Activated T-helper 1 cell treated with anti-CD3 and anti-CD28 coated beads, Interleukin-12 subunit alpha, Interleukin-12 subunit beta, Interleukin-2, Interleukin-4 antibody, amounts not matched to agents 30 ng/mL and 10 ng/mL and 1 ng/mL, durations not matched to agents 14 hours and 24 hours and 36 hours (primary cell): ENCODE data around the gene TRIM45. TPM values are rescaled to one million over a fixed set of nuclear protein-coding genes. Genes with fewer than 3 reads are reported as not detected.
"Not testable (repeated sequence)": the region's sequence is repeated elsewhere in the genome, so short reads cannot be mapped to it uniquely, and the experiment has no call there.

ENCODE experiments used
- DNase-seq: peaks from one replicate; pipeline ENCODE4 v3.0.0; 2021; ENCODE audit warnings: low spot score
- H3K27ac Mint-ChIP-seq: one replicate; pipeline ENCODE4 v1.8.0; 2021; ENCODE audit warnings: mild to moderate bottlenecking, mixed read lengths
- H3K27me3 Mint-ChIP-seq: one replicate; pipeline ENCODE4 v1.8.0; 2022; ENCODE audit warnings: mild to moderate bottlenecking, moderate library complexity, mixed read lengths; ENCODE audit not compliant: insufficient read depth
- H3K36me3 Mint-ChIP-seq: one replicate; pipeline ENCODE4 v1.8.0; 2021; ENCODE audit warnings: low read depth, mixed read lengths
- H3K4me1 Mint-ChIP-seq: one replicate; pipeline ENCODE4 v1.8.0; 2021; ENCODE audit warnings: low read depth, mixed read lengths
- H3K4me3 Mint-ChIP-seq: one replicate; pipeline ENCODE4 v1.8.0; 2021; ENCODE audit warnings: mild to moderate bottlenecking, moderate library complexity, mixed read lengths
- H3K9me3 Mint-ChIP-seq: one replicate; pipeline ENCODE4 v1.8.0; 2021; ENCODE audit warnings: mixed read lengths
- intact Hi-C: fragments of 100-400 bp; cut with micrococcal nuclease; formaldehyde crosslinking; loops from one replicate; pipeline ENCODE4 v1.15.1; 2024
- total RNA-seq: library from RNA; stranded (reverse); gene quantifications from 2 replicates; pipeline ENCODE4 v1.2.3, GENCODE V29; 2022

Gene TRIM45, protein sequence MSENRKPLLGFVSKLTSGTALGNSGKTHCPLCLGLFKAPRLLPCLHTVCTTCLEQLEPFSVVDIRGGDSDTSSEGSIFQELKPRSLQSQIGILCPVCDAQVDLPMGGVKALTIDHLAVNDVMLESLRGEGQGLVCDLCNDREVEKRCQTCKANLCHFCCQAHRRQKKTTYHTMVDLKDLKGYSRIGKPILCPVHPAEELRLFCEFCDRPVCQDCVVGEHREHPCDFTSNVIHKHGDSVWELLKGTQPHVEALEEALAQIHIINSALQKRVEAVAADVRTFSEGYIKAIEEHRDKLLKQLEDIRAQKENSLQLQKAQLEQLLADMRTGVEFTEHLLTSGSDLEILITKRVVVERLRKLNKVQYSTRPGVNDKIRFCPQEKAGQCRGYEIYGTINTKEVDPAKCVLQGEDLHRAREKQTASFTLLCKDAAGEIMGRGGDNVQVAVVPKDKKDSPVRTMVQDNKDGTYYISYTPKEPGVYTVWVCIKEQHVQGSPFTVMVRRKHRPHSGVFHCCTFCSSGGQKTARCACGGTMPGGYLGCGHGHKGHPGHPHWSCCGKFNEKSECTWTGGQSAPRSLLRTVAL
- total RNA-seq = 1.1 and 1.3 TPM in 2 replicates

- no peaks in the 10 kb centered on the region for H3K36me3 Mint-ChIP-seq
- peaks cover 7% of the 10 kb centered on the region for H3K27me3 Mint-ChIP-seq
- peak; percentile 79 for DNase-seq
- intact Hi-C loops = loop anchor here (1.0 to 10.0 kb wide), 8 partner anchors 27 to 967 kb away; partner anchors contain the start of gene CD58
- peak within 1 kb of the TSS; percentile 46 for H3K27ac Mint-ChIP-seq
- H3K4me3 Mint-ChIP-seq = peak within 1 kb of the TSS; percentile 84
- H3K9me3 Mint-ChIP-seq = no peaks in the 10 kb centered on the region
- peaks cover 7% of the 10 kb centered on the region for H3K4me1 Mint-ChIP-seq
Measured at GRCh38 chr1:117121589-117122329, at the start of gene TRIM45. Gene TRIM45 (minus strand): TSS chr1:117121749. CDS start chr1:117121201, 548 bp downstream.

- intact Hi-C loops = no loop called here
- no peak overlapping the region for H3K27ac Mint-ChIP-seq
- peaks cover 2% of the 10 kb centered on the region for H3K27me3 Mint-ChIP-seq
- H3K4me3 Mint-ChIP-seq = no peak overlapping the region
- H3K36me3 Mint-ChIP-seq = no peaks in the 10 kb centered on the region
- no peak for DNase-seq
- H3K4me1 Mint-ChIP-seq = no peaks in the 10 kb centered on the region
- no peaks in the 10 kb centered on the region for H3K9me3 Mint-ChIP-seq
Measured at GRCh38 chr1:117169871-117170596, 48.5 kb upstream of the TRIM45 start.

GRCh38 chr1:117167402-117167801 is 45.9 kb upstream of the TRIM45 start:
- intact Hi-C loops = no loop called here
- Mint-ChIP-seq H3K27ac (no peak overlapping the region), H3K4me1 (no peaks in the 10 kb centered on the region), H3K9me3 (no peaks in the 10 kb centered on the region), H3K36me3 (no peaks in the 10 kb centered on the region), H3K27me3 (peaks cover 2% of the 10 kb centered on the region), H3K4me3 (no peak overlapping the region)
- DNase-seq = no peak

- Mint-ChIP-seq H3K27me3 (peaks cover 2% of the 10 kb centered on the region), H3K27ac (no peak overlapping the region), H3K9me3 (no peaks in the 10 kb centered on the region), H3K36me3 (no peaks in the 10 kb centered on the region), H3K4me3 (no peak overlapping the region), H3K4me1 (no peaks in the 10 kb centered on the region)
- DNase-seq = no peak
- intact Hi-C loops = no loop called here
Measured at GRCh38 chr1:117166076-117166475, 44.5 kb upstream of the TRIM45 start.

GRCh38 chr1:117164209-117164608 is 42.7 kb upstream of the TRIM45 start:
- no peak for DNase-seq
- Mint-ChIP-seq H3K9me3 (no peaks in the 10 kb centered on the region), H3K4me3 (no peak overlapping the region), H3K27ac (no peak overlapping the region), H3K4me1 (no peaks in the 10 kb centered on the region), H3K36me3 (no peaks in the 10 kb centered on the region), H3K27me3 (peaks cover 7% of the 10 kb centered on the region)
- intact Hi-C loops = no loop called here

DNA sequence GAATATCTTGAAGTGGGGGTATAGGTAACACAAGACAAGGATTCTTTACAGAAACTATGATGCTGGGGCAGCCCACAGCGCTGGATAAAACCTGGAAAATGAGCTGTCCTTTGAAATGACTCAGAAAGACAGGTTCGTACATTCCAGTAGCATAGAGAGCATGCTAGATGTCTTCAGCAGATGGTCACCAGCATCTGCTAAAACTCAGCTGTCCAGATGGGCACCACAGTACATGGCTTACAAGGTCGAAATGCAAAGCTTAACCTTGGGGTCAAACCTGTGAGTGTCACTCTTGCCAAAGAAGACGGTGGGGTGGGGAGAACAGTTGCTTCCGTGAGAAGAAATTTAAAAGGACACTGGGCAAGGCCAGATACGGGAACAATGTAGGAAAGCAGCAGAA is 41.3 kb upstream of the TRIM45 start:
- Mint-ChIP-seq H3K4me1 (no peaks in the 10 kb centered on the region), H3K4me3 (no peak overlapping the region), H3K27ac (no peak overlapping the region), H3K9me3 (no peaks in the 10 kb centered on the region), H3K27me3 (peaks cover 7% of the 10 kb centered on the region), H3K36me3 (no peaks in the 10 kb centered on the region)
- DNase-seq = no peak
- intact Hi-C loops = no loop called here

- H3K4me1 Mint-ChIP-seq = no peaks in the 10 kb centered on the region
- no peak overlapping the region for H3K4me3 Mint-ChIP-seq
- no peaks in the 10 kb centered on the region for H3K36me3 Mint-ChIP-seq
- no peak for DNase-seq
- peaks cover 8% of the 10 kb centered on the region for H3K27me3 Mint-ChIP-seq
- H3K27ac Mint-ChIP-seq = no peak overlapping the region
- intact Hi-C loops = no loop called here
- H3K9me3 Mint-ChIP-seq = no peaks in the 10 kb centered on the region
Measured at GRCh38 chr1:117161887-117162286, 40.3 kb upstream of the TRIM45 start.

- H3K27me3 Mint-ChIP-seq, H3K36me3 Mint-ChIP-seq, intact Hi-C loops, DNase-seq, H3K4me3 Mint-ChIP-seq, H3K4me1 Mint-ChIP-seq, H3K9me3 Mint-ChIP-seq, H3K27ac Mint-ChIP-seq: not testable (repeated sequence)
Measured at GRCh38 chr1:117151305-117151704, 29.8 kb upstream of the TRIM45 start.

GRCh38 chr1:117150316-117150715 is 28.8 kb upstream of the TRIM45 start:
- Mint-ChIP-seq H3K27ac (no peak overlapping the region), H3K27me3 (peaks cover 9% of the 10 kb centered on the region), H3K4me3 (no peak overlapping the region), H3K9me3 (peaks cover 9% of the 10 kb centered on the region), H3K4me1 (no peaks in the 10 kb centered on the region), H3K36me3 (no peaks in the 10 kb centered on the region)
- DNase-seq = no peak
- intact Hi-C loops = no loop called here

GRCh38 chr1:117147856-117148588 is 26.5 kb upstream of the TRIM45 start:
- peaks cover 9% of the 10 kb centered on the region for H3K9me3 Mint-ChIP-seq
- no peaks in the 10 kb centered on the region for H3K4me1 Mint-ChIP-seq
- intact Hi-C loops = no loop called here
- no peaks in the 10 kb centered on the region for H3K36me3 Mint-ChIP-seq
- no peak overlapping the region for H3K4me3 Mint-ChIP-seq
- DNase-seq = no peak
- H3K27ac Mint-ChIP-seq = no peak overlapping the region
- H3K27me3 Mint-ChIP-seq = peaks cover 11% of the 10 kb centered on the region

DNA sequence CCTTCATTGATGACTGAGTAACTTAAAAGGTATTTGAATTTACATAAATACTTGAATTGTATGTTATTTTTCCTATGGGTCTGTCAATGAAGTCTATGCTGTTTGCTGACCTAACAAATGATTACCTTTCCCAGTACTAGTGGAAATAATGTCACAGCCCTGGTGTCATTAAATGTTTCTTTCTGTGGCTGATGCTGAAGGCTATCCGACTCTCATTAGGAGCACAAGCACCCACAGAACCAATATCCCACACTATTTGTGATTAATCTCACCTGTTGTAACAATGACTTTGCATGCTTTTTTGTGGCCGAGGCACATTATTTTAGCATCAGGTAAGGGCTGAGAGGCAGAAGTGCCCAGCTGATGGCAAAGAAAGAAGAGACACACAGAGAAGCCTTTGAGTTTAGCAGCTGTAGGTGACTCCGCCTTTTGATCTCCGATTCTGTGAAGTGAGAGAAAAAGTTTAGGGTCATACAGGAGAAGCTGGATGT is 25.8 kb upstream of the TRIM45 start:
- H3K4me3 Mint-ChIP-seq = no peak overlapping the region
- no peaks in the 10 kb centered on the region for H3K36me3 Mint-ChIP-seq
- H3K27me3 Mint-ChIP-seq = peaks cover 11% of the 10 kb centered on the region
- no peaks in the 10 kb centered on the region for H3K4me1 Mint-ChIP-seq
- intact Hi-C loops = no loop called here
- peaks cover 9% of the 10 kb centered on the region for H3K9me3 Mint-ChIP-seq
- no peak overlapping the region for H3K27ac Mint-ChIP-seq
- no peak for DNase-seq
